NCI-H510A treated with DMSO at 0.1 percent for 48 hours (cell line): ENCODE results near the gene CARD9.

Source experiments
- DNase-seq: peaks from one replicate; lab custom pipeline; 2025; lab: John Stamatoyannopoulos, UW

Gene CARD9

GRCh38 chr9:136401173-136401922 lies 27.9 kb upstream of the CARD9 start:
- no peak for DNase-seq

DNA sequence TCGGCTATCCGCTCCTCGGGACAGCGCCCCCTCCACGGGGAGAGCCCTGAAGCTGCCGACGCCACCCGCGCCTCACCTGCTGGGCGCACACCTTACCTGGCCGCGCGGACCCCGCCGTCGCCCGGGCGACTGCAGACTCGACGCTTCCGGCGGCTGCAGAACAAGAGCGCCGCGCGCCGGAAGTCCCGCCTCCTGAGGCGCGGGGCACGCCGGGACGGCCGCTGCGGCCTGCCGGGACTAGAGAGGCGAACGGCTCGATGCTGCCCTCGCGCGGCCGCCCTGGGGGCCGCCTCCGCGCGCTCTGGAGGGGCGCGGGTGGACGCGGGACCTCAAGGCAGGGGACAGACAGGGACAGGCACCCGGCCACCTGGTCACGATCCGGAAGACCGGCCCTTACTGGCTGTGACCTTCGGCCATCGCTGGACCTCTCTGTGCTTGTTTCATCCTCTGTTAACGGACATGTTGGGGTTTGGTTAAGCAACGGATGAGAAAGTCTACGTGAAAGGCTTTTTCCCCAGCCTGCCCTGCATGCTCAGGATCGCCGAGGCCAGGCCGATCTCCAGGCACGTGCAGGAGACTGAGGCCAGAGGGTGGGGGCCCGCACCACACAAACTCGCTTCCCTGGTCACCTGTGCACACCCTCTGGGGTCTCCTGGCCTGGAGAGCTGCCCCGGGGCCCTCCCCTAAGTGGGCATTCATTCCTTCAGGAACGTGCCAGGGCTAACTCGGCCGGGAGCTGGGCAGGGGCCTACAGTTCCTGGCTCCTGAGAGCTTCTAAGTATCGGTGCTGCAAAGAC lies 26.8 kb upstream of the CARD9 start, which contains the start of gene SNAPC4:
SNAPC4 (minus strand) TSS at position 133 of the 797 bp plus-strand sequence. CDS start 1,742 bp downstream, outside the sequence.
- peak; percentile 84 for DNase-seq

GRCh38 chr9:136399176-136400037 lies 25.9 kb upstream of the CARD9 start:
- no peak for DNase-seq

GRCh38 chr9:136398286-136398685 lies 24.8 kb upstream of the CARD9 start:
- DNase-seq, result no peak

DNA sequence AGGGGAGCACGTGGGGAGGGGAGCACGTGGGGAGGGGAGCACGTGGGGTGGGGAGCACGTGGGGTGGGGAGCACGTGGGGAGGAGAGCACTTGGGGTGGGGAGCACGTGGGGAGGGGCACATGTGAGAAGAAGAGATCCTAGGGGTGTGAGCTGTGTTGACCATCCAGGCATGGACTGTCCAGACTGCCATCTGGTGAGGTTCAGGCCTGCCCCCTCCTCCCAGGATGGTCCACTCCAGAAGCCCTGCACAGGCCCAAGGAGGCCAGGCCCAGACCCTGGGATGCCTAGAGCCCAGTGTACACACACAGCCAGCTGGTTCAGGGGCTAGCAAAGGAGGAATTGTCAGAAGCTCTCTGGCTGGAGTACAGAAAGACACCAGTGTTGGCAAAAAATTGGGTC lies 24.2 kb upstream of the CARD9 start:
- no peak for DNase-seq

DNA sequence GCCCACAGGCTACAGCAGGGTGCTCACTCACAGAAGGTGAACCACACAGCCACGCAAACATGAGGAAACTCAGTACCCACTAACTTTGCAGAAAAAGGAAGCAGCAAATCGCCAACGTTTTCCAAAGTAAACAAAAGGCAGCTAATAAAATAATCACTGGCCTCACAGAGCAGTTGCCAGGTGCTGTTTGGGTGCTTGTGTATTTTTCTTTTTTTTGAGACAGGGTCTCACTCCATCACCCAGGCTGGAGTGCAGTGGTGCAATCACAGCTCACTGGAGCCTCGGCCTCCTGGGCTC lies 22.7 kb upstream of the CARD9 start:
- no peak for DNase-seq

DNA sequence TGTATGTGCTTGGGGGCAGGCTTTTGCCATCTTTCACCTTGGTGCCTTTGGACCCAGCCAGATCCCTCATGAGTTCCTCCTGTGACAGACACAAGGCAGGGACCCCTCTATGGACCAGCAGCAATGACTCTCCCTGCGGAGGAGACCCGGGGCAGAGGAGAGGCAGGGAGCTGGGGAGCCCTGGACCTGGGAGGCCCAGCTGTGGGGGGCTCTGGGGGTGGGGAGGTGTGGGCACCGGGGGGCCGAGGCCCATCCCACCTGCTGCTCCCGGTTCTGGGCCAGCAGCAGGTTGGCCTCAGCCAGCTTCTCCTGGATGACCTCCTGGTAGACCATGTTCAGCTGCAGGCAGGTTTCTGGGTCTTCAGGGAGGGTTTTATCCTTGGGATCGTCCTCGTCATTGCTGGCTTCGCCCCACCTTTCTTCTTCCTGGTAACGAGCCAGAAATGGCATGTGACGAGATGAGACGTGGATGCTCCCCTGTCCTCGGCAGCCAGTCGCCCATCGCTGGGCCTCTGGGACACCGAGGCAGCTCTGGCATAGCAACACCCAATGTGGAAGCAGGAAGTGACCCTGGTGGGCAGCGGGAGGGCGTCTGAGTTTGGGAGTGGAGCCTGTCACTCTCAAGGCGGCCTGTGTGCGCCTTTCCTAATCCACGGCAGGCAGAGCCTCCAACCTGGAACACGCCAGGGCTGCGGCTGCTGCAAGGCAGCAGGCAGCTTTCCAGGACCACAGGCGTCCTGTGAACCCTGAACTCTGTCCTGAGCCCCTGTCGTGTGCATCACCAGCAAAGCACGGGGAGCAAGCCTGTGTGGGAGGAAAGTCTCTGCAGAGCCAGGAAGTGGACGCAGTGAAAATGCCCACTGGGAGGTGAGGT lies 22.1 kb upstream of the CARD9 start:
- DNase-seq, result no peak

- DNase-seq, result no peak
These were observed 21.5 kb upstream of the CARD9 start for GRCh38 chr9:136395020-136395340.

DNA sequence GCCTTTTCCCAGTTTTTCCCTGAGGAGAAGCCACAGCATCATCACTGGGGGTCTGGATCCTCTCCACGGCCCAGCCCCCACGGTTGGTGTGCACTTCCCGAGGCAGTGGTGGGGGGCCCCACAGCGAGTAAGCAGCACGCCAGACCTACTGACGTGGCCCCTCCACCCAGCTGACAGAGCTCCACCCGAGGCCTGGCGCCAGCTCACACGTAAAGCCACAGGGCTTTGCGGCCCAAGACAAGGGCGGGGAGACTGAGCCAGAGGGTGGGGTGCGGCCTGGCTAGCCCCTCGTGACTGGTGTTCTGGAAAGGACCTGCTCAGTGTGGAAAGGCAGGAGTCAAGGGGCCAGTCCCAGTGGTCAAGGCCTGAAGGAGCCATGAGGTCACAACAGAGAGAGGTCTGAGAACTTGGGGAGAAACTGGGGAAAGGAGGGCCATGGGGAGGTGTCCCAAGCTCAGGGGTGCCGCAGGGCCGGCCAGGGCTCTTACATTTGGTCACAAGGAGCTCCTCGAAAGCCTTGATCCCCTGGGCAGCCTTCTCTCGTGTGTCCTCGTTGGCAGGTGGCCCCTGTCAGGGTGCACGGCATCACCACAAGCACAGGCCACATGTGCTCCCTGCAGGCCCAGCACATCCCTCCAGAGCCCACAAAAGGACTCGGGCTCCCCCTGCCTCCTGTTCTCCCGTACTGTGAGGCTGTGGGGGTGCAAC lies 21.0 kb upstream of the CARD9 start:
- no peak for DNase-seq

GRCh38 chr9:136393531-136393930 lies 20.1 kb upstream of the CARD9 start:
- no peak for DNase-seq

- no peak for DNase-seq
These were observed 19.3 kb upstream of the CARD9 start for GRCh38 chr9:136392538-136393449.

DNA sequence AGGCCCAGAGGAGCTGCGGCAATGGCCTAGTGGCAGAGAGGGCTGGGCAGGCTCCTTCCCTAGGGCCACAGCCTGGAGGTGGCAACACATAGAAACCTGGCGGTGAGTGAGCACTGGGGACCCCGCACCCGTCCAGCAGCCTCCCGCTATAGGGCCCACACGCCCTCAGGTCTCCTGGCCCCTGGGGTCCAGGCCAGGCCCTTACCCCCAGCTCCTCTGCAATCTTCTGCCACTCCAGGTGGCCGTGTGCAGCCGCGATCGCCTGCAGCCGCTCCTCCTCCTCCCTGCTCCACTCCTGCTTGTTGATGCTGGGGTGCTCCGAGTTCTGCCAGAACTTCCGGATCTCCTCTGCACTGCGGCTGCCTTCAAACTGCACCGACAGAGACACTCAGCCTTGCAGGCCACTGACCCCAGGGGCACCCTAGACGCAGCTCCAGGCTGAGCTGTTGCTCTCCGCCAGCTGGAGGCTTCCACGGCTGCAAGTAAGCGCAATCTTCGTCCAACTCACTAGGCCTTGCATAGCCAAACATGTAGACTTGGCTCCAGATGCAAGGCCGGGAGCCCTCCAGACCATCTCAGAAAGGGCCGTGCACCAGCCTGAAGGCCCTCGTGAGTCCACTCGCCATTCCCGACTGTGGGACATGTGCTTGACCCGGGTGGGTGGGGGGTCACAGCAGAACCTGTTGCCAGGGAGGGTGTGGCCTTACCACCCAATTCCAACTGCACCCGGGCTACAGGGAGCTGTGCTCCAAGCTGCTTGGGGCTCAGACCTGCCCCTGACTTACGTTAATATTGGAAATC lies 18.5 kb upstream of the CARD9 start:
- no peak for DNase-seq

DNA sequence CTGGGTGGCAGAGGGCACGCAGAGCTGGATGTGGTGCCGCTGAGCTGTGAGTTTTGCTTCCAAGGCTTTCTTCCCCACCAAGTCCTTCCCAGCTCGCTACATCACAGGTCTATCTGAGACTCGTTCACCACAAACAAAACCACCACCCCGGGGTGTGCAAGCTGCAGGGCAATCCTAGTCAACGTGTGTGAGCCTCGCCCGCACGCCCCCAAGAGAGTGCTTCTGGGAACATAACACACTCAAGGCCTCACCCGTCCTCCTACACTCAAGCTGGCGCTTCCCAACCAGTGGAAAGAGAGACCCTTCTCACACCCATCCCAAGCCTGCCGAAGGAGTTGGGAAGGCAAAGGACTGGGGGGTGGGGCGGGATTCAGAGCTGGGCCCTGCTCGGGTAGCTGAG lies 15.9 kb upstream of the CARD9 start:
- DNase-seq, result no peak

DNA sequence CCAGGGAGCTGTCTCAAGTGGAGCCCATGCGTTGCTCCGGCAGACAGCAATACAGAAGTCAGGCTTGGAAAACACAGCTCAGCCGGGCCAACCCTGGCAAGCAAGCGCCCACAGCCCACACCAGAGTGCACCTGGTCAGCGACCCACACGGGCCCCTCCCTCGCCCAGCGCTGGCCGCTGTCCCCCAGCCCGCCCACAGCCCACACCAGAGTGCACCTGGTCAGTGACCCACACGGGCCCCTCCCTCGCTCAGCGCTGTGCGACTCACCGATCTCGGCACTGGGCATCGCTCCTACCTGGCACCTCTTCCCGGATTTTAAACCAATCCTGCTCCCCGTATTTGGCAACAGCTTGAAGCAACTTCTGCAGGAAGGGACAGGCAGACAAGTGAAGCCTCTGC lies 13.7 kb upstream of the CARD9 start:
- DNase-seq, result no peak

- DNase-seq, result no peak
These were observed 12.5 kb upstream of the CARD9 start for GRCh38 chr9:136386018-136386417.

DNA sequence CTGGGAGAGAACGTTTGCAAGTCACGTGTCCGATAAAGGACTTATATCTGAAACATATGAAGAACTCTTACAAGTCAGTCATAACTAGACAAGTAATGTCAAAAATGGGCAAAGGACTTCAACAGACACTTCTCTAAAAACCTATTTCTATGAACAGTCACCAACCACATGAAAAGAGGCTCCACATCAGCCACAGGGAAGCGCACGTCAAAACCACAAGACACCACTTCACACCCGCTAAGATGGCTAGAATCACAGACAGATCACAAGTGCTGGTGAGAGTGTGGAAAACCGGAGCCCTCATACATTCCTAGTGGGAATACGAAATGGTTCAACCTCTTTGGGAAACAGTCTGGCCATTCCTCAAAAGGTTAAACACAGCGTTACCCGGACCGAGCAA lies 11.5 kb upstream of the CARD9 start:
- no peak for DNase-seq

DNA sequence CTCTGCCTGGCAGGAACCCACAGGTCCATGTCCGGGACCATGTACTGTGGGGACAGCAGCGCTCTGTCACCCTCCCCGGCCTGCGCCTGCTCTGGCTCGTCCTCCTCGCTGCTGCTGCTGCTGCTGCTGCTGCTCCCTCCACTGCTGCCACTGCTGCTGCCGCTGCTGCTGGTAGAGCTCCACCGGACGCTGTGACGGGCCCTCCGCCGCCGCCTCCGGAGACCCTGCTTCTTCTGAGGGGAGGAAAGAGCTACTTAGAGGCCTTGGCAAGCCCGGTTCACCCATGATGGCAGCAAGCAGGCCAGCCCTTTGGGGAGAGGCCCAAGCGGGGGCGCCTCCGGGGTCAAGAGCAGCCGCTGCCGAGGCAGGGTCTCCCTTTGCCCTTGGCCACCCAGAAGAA lies 10.0 kb upstream of the CARD9 start:
- no peak for DNase-seq

DNA sequence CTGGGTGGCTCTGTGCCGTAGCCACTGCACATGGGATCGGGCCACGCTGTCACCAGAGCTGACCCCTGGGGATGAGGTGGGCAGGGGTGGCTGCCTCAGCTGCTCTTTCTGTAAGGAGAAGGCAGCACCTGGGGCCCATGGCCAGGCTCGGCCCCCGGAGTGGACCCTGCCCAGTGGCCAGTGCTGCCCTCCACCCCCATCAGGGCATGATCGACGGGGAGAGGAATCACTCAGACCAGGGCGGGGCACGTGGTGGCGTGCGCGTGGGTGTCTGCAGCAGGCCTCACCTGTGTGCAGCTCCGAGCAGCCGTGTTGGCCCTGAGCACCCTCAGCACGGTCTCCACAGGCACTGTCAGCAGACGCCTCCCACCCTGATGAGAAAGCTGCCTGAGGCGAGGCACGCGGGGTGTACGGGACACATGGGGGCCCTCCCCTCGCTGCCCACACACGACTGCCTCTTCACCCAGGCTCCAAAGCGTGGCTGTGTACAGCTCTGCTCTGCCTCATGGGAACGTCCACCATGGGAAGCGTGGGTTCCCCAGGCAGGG lies 8.6 kb upstream of the CARD9 start:
- no peak for DNase-seq

DNA sequence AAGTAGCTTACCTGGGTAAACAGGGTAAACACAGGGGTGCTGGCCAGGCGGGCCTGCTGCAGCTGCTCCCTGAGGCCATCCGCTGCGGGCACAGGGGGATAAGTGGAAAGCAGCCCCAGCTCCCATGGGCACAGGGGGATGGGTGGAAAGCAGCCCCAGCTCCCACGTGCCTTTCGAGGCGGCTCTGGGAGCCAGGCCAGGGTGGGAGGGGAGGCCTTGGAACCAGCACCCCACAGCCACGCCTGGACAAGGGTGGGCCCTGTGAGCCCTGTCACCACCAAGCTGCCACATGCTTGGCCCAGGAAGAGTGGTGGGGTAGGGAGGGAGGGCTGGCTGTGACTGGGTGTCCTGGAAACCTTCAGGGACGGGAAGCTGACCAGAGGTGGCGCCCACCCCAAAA lies 7.8 kb upstream of the CARD9 start:
- DNase-seq, result no peak
